ENCODE results near the gene GIGYF2.

DNA sequence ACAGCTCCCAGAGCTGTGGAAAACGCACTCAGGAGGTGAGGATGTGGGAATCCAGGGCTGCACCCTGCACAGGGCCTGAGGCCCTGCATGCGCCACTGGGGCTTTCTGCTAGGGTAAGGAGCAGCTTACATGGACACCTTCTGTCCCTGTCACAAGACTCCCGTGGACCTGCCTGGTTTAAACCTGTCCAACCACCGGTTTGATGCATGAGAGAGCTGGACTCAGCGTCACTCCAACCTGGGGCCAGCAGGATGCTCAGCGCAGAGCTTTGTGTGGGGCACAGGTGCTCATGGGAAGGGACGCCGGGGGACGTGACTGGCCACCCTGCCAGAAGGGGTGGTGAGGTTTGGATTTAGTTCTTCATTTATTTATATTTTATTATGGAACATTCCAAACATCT is 197.1 kb downstream of the GIGYF2 start:
- TF ChIP-seq, protein P1, sequence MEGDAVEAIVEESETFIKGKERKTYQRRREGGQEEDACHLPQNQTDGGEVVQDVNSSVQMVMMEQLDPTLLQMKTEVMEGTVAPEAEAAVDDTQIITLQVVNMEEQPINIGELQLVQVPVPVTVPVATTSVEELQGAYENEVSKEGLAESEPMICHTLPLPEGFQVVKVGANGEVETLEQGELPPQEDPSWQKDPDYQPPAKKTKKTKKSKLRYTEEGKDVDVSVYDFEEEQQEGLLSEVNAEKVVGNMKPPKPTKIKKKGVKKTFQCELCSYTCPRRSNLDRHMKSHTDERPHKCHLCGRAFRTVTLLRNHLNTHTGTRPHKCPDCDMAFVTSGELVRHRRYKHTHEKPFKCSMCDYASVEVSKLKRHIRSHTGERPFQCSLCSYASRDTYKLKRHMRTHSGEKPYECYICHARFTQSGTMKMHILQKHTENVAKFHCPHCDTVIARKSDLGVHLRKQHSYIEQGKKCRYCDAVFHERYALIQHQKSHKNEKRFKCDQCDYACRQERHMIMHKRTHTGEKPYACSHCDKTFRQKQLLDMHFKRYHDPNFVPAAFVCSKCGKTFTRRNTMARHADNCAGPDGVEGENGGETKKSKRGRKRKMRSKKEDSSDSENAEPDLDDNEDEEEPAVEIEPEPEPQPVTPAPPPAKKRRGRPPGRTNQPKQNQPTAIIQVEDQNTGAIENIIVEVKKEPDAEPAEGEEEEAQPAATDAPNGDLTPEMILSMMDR (IDR thresholded peaks at IDR 0.05; ENCODE audit: borderline replicate concordance, extremely low read depth, low read length, poor library complexity, severe bottlenecking): no peak
- TF ChIP-seq EZH2 (IDR thresholded peaks at IDR 0.05; ENCODE audit: borderline replicate concordance, low read depth, low read length, severe bottlenecking): no peak
